ENCODE data around the gene XYLB.

- TF ChIP-seq CTCF (IDR thresholded peaks at IDR 0.05; ENCODE audit: low read length) (no peak), EZH2 (optimal IDR thresholded peaks at IDR 0.05; ENCODE audit: low read depth, low read length) (no peak)
Measured at GRCh38 chr3:38359038-38359437, 12.5 kb downstream of the XYLB start.
